SK-N-SH treated with all-trans-retinoic acid at 6 μM for 48 hours (cell line): Measurements from ENCODE around the gene DRD2.

ENCODE experiments used
- ATAC-seq: fragments of 200-7000 bp; cut with Tn5 transposase; 3 replicates; pipeline ENCODE4 v1.9.1; 2020; ENCODE audit warnings: mild to moderate bottlenecking, moderate library complexity
- ARNTL ChIP-seq: fragments of 450-650 bp; formaldehyde crosslinking; IDR thresholded peaks from 2 replicates; pipeline ENCODE4 v1.5.0; 2020; ENCODE audit warnings: low read depth, mild to moderate bottlenecking, moderate library complexity, borderline replicate concordance
- BACH2 ChIP-seq: fragments of 250-450 bp; sonication (Bioruptor Pico); IDR thresholded peaks from 2 replicates; pipeline ENCODE4 v1.9.0; 2021; ENCODE audit warnings: mild to moderate bottlenecking, borderline replicate concordance
- CREB5 ChIP-seq: fragments of 250-450 bp; sonication (Bioruptor Pico); IDR thresholded peaks from 2 replicates; pipeline ENCODE4 v1.5.1; 2020; ENCODE audit warnings: low read depth, mild to moderate bottlenecking, moderate library complexity
- CSDC2 ChIP-seq: fragments of 250-450 bp; sonication (Bioruptor Pico); IDR thresholded peaks from 2 replicates; pipeline ENCODE4 v1.5.0; 2020; ENCODE audit warnings: mild to moderate bottlenecking, moderate library complexity
- CSRNP3 ChIP-seq: fragments of 250-450 bp; sonication (Bioruptor Pico); IDR thresholded peaks from 2 replicates; pipeline ENCODE4 v1.5.1; 2021; ENCODE audit warnings: mild to moderate bottlenecking, moderate library complexity
- ESRRG ChIP-seq: fragments of 250-450 bp; sonication (Bioruptor Pico); IDR thresholded peaks from 2 replicates; pipeline ENCODE4 v1.6.1; 2021; ENCODE audit warnings: mild to moderate bottlenecking
- GLIS3 ChIP-seq: fragments of 250-450 bp; sonication (Bioruptor Pico); IDR thresholded peaks from 2 replicates; pipeline ENCODE4 v1.5.0; 2020; ENCODE audit warnings: mild to moderate bottlenecking, moderate library complexity
- ISL1 ChIP-seq: fragments of 250-450 bp; sonication (Bioruptor Pico); IDR thresholded peaks from 2 replicates; pipeline ENCODE4 v2.1.2; 2022; ENCODE audit warnings: mild to moderate bottlenecking, moderate library complexity
- POU6F1 ChIP-seq: fragments of 250-450 bp; sonication (Bioruptor Pico); IDR thresholded peaks from 2 replicates; pipeline ENCODE4 v1.8.0; 2021; ENCODE audit warnings: low read depth, mild to moderate bottlenecking, moderate library complexity, borderline replicate concordance
- PPARA ChIP-seq: fragments of 250-450 bp; sonication (Bioruptor Pico); IDR thresholded peaks from 2 replicates; pipeline ENCODE4 v1.5.0; 2020; ENCODE audit warnings: mild to moderate bottlenecking, borderline replicate concordance
- RARB ChIP-seq: fragments of 250-450 bp; sonication (Bioruptor Pico); IDR thresholded peaks from 2 replicates; pipeline ENCODE4 v1.8.0; 2021; ENCODE audit warnings: mild to moderate bottlenecking, moderate library complexity
- SNAI2 ChIP-seq: fragments of 250-450 bp; sonication (Bioruptor Pico); IDR thresholded peaks from 2 replicates; pipeline ENCODE4 v1.5.0; 2020; ENCODE audit warnings: mild to moderate bottlenecking, moderate library complexity
- TCF4 ChIP-seq: fragments of 250-450 bp; sonication (Bioruptor Pico); IDR thresholded peaks from 2 replicates; pipeline ENCODE4 v1.8.0; 2021; ENCODE audit warnings: mild to moderate bottlenecking, moderate library complexity, borderline replicate concordance
- TOX ChIP-seq: fragments of 250-450 bp; sonication (Bioruptor Pico); IDR thresholded peaks from 2 replicates; pipeline ENCODE4 v1.8.0; 2021; ENCODE audit warnings: mild to moderate bottlenecking, moderate library complexity, borderline replicate concordance
- ZC3H10 ChIP-seq: fragments of 250-450 bp; sonication (Bioruptor Pico); IDR thresholded peaks from 2 replicates; pipeline ENCODE4 v1.5.1; 2021; ENCODE audit warnings: mild to moderate bottlenecking, moderate library complexity
- ZFP3 ChIP-seq: fragments of 250-450 bp; sonication (Bioruptor Pico); IDR thresholded peaks from 2 replicates; pipeline ENCODE4 v1.5.0; 2020; ENCODE audit warnings: mild to moderate bottlenecking, moderate library complexity
- ZFP30 ChIP-seq: fragments of 450-650 bp; formaldehyde crosslinking; IDR thresholded peaks from 2 replicates; pipeline ENCODE4 v1.5.0; 2022; ENCODE audit warnings: mild to moderate bottlenecking, moderate library complexity
- ZNF565 ChIP-seq: fragments of 450-650 bp; formaldehyde crosslinking; conservative IDR thresholded peaks from 2 replicates; pipeline ENCODE4 v1.5.0; 2020; ENCODE audit warnings: low read depth, mild to moderate bottlenecking, moderate library complexity
- ZNF70 ChIP-seq: fragments of 450-650 bp; formaldehyde crosslinking; IDR thresholded peaks from 2 replicates; pipeline ENCODE4 v1.5.0; 2020; ENCODE audit warnings: mild to moderate bottlenecking, moderate library complexity
- ZNF8 ChIP-seq: fragments of 450-650 bp; formaldehyde crosslinking; IDR thresholded peaks from 2 replicates; pipeline ENCODE4 v1.5.0; 2020; ENCODE audit warnings: mild to moderate bottlenecking, moderate library complexity

The DRD2 gene

GRCh38 chr11:113505541-113506375, 30.6 kb upstream of the DRD2 start:
- TF ChIP-seq TCF4 (CRISPR knock-in tag): no peak
- no peak; the same call in 2 of the 3 replicates for ATAC-seq

GRCh38 chr11:113505046-113505445, 29.8 kb upstream of the DRD2 start:
- TF ChIP-seq ZNF565 (no peak), ZNF70 (CRISPR knock-in tag) (no peak), SNAI2 (no peak), ZFP30 (CRISPR knock-in tag) (no peak), ISL1 (CRISPR knock-in tag) (no peak), BACH2 (no peak), RARB (CRISPR knock-in tag) (no peak), CSDC2 (CRISPR knock-in tag) (no peak), POU6F1 (no peak), ESRRG (CRISPR knock-in tag) (no peak), ZFP3 (CRISPR knock-in tag) (no peak), CREB5 (no peak), TOX (no peak), CSRNP3 (CRISPR knock-in tag) (no peak)
- TF ChIP-seq, all 23 proteins: peak for 0
- no peak for ATAC-seq

GRCh38 chr11:113504586-113504985, 29.4 kb upstream of the DRD2 start:
- TF ChIP-seq PPARA (CRISPR knock-in tag) (no peak), ARNTL (CRISPR knock-in tag) (no peak), ZNF70 (CRISPR knock-in tag) (no peak), ZNF8 (CRISPR knock-in tag) (no peak), SNAI2 (no peak), ZNF565 (no peak), RARB (CRISPR knock-in tag) (no peak), ISL1 (CRISPR knock-in tag) (no peak), TCF4 (CRISPR knock-in tag) (no peak), GLIS3 (CRISPR knock-in tag) (no peak), POU6F1 (no peak), CSDC2 (CRISPR knock-in tag) (no peak), CSRNP3 (CRISPR knock-in tag) (no peak), ZFP3 (CRISPR knock-in tag) (no peak), CREB5 (no peak), ZC3H10 (CRISPR knock-in tag) (no peak), BACH2 (no peak)
- ATAC-seq: no peak
